ENCODE measurements around the gene ANKRD55.

Gene ANKRD55

GRCh38 chr5:56075361-56075760, 157.8 kb downstream of the ANKRD55 start:
- H3K27me3 ChIP-seq (ENCODE audit: control insufficient read depth, insufficient read depth, low read length), result no peaks in the 10 kb centered on the region
- H3K27ac ChIP-seq (ENCODE audit: low read depth, low read length), result no peak overlapping the region
- H3K4me1 ChIP-seq (ENCODE audit: control insufficient read depth, insufficient read depth, low read length), result no peaks in the 10 kb centered on the region
- no peaks in the 10 kb centered on the region for H3K9me3 ChIP-seq (ENCODE audit: control insufficient read depth, insufficient read depth, low read depth, low read length)
- H3K4me3 ChIP-seq (ENCODE audit: low read depth, low read length), result no peak overlapping the region
- H3K36me3 ChIP-seq (ENCODE audit: control insufficient read depth, insufficient read depth, low read length), result no peaks in the 10 kb centered on the region
- no peak overlapping the region for H3K9ac ChIP-seq (ENCODE audit: low read length)

DNA sequence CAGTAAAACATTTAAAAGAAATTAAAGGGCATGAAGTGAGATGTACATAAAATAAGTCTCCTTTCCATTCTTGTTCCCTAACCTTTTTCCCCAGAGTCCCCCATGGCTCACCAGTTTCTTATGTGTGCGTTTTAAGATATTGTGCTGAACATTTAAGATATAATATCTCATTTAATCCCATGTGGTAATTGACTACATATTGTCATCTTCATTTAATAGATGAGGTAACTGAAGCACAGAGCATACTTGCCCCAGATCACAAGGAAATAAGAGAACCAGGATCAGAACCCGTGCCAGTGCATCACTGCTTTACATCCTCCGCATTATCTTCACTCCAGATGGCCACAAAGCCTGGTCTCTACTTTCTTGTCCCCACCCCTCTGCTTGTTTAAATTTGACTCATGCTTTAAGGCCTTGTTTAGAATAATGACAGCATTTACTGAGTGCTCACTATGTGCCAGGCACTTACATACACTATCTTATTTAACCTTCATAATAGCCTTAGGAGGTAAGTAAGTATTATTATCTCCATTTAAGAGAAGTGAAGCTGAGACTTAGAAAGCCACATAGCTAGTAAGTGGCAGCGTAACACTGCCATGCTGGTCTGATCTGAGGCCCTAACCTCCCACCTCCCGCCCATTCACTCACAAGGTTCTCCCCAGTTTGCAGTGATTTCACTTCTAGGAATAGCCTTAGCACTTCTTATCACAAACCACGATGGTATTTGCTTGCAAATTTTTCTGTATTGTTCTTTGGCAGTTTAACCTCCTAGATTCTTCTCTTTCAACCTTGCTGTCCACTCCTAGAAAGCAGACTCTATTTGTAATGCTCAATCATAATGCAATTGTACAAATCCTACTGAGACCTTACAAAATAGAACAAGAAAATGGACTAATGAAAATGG, 160.0 kb downstream of the ANKRD55 start:
- Histone ChIP-seq H3K36me3 (ENCODE audit: control insufficient read depth, insufficient read depth, low read length) (no peaks in the 10 kb centered on the region), H3K9me3 (ENCODE audit: control insufficient read depth, insufficient read depth, low read depth, low read length) (no peaks in the 10 kb centered on the region), H3K27me3 (ENCODE audit: control insufficient read depth, insufficient read depth, low read length) (no peaks in the 10 kb centered on the region), H3K9ac (ENCODE audit: low read length) (no peak overlapping the region), H3K4me1 (ENCODE audit: control insufficient read depth, insufficient read depth, low read length) (no peaks in the 10 kb centered on the region), H3K4me3 (ENCODE audit: low read depth, low read length) (no peak overlapping the region), H3K27ac (ENCODE audit: low read depth, low read length) (no peak overlapping the region)

- no peaks in the 10 kb centered on the region for H3K36me3 ChIP-seq (ENCODE audit: control insufficient read depth, insufficient read depth, low read length)
- H3K27me3 ChIP-seq (ENCODE audit: control insufficient read depth, insufficient read depth, low read length), result no peaks in the 10 kb centered on the region
- H3K9me3 ChIP-seq (ENCODE audit: control insufficient read depth, insufficient read depth, low read depth, low read length), result no peaks in the 10 kb centered on the region
- H3K9ac ChIP-seq (ENCODE audit: low read length), result no peak overlapping the region
- H3K27ac ChIP-seq (ENCODE audit: low read depth, low read length), result no peak overlapping the region
- H3K4me3 ChIP-seq (ENCODE audit: low read depth, low read length), result no peak overlapping the region
- no peaks in the 10 kb centered on the region for H3K4me1 ChIP-seq (ENCODE audit: control insufficient read depth, insufficient read depth, low read length)
These were observed 161.7 kb downstream of the ANKRD55 start for GRCh38 chr5:56071470-56071869.

GRCh38 chr5:56070851-56071465, 162.2 kb downstream of the ANKRD55 start:
- H3K4me3 ChIP-seq (ENCODE audit: low read depth, low read length), result no peak overlapping the region
- no peaks in the 10 kb centered on the region for H3K9me3 ChIP-seq (ENCODE audit: control insufficient read depth, insufficient read depth, low read depth, low read length)
- no peaks in the 10 kb centered on the region for H3K36me3 ChIP-seq (ENCODE audit: control insufficient read depth, insufficient read depth, low read length)
- H3K27ac ChIP-seq (ENCODE audit: low read depth, low read length), result no peak overlapping the region
- no peaks in the 10 kb centered on the region for H3K27me3 ChIP-seq (ENCODE audit: control insufficient read depth, insufficient read depth, low read length)
- no peaks in the 10 kb centered on the region for H3K4me1 ChIP-seq (ENCODE audit: control insufficient read depth, insufficient read depth, low read length)
- H3K9ac ChIP-seq (ENCODE audit: low read length), result no peak overlapping the region

DNA sequence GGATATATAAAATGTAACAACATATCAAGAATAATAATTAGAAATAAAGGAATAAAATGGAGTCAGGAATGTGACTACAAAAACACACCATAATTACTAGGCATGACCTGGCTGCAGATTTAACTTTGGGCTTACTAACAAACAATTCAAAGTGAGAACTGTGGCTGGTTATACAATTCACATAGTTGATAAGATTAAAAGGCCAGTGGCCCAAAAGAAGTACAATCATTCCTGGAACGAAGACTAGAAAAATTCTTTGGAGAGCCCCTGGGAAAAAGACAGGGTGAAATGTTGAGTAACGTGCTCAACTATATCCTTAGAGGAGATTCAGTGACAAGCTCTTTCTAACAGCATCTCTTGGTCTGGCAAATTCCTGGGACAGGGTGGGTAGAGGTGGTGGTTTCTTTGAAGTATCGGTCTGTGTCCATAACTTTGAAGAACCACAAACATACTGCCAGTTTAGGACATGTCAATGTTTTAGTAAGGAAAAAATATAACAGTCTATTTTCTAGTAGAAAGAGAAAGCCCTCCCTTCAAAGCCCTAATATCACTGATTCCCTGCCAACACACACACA, 163.4 kb downstream of the ANKRD55 start:
- H3K27me3 ChIP-seq (ENCODE audit: control insufficient read depth, insufficient read depth, low read length), result no peaks in the 10 kb centered on the region
- no peaks in the 10 kb centered on the region for H3K9me3 ChIP-seq (ENCODE audit: control insufficient read depth, insufficient read depth, low read depth, low read length)
- H3K9ac ChIP-seq (ENCODE audit: low read length), result no peak overlapping the region
- H3K36me3 ChIP-seq (ENCODE audit: control insufficient read depth, insufficient read depth, low read length), result no peaks in the 10 kb centered on the region
- no peaks in the 10 kb centered on the region for H3K4me1 ChIP-seq (ENCODE audit: control insufficient read depth, insufficient read depth, low read length)
- H3K4me3 ChIP-seq (ENCODE audit: low read depth, low read length), result no peak overlapping the region
- no peak overlapping the region for H3K27ac ChIP-seq (ENCODE audit: low read depth, low read length)

- Histone ChIP-seq H3K9me3 (ENCODE audit: control insufficient read depth, insufficient read depth, low read depth, low read length) (0 out of 2 replicates have a peak, but pooled peaks cover under 1% of the 10 kb centered on the region), H3K36me3 (ENCODE audit: control insufficient read depth, insufficient read depth, low read length) (no peaks in the 10 kb centered on the region), H3K4me3 (ENCODE audit: low read depth, low read length) (no peak overlapping the region), H3K9ac (ENCODE audit: low read length) (no peak overlapping the region), H3K27ac (ENCODE audit: low read depth, low read length) (no peak overlapping the region), H3K27me3 (ENCODE audit: control insufficient read depth, insufficient read depth, low read length) (no peaks in the 10 kb centered on the region), H3K4me1 (ENCODE audit: control insufficient read depth, insufficient read depth, low read length) (no peaks in the 10 kb centered on the region)
These were observed 166.1 kb downstream of the ANKRD55 start for GRCh38 chr5:56066931-56067450.

- H3K27me3 ChIP-seq (ENCODE audit: control insufficient read depth, insufficient read depth, low read length), result no peaks in the 10 kb centered on the region
- H3K27ac ChIP-seq (ENCODE audit: low read depth, low read length), result no peak overlapping the region
- H3K4me3 ChIP-seq (ENCODE audit: low read depth, low read length), result no peak overlapping the region
- no peaks in the 10 kb centered on the region for H3K36me3 ChIP-seq (ENCODE audit: control insufficient read depth, insufficient read depth, low read length)
- H3K9me3 ChIP-seq (ENCODE audit: control insufficient read depth, insufficient read depth, low read depth, low read length), result 0 out of 2 replicates have a peak, but pooled peaks cover 3% of the 10 kb centered on the region
- no peak overlapping the region for H3K9ac ChIP-seq (ENCODE audit: low read length)
- no peaks in the 10 kb centered on the region for H3K4me1 ChIP-seq (ENCODE audit: control insufficient read depth, insufficient read depth, low read length)
These were observed 168.1 kb downstream of the ANKRD55 start for GRCh38 chr5:56064984-56065383.

GRCh38 chr5:56060276-56061110, 172.6 kb downstream of the ANKRD55 start:
- Histone ChIP-seq H3K9me3 (ENCODE audit: control insufficient read depth, insufficient read depth, low read depth, low read length) (0 out of 2 replicates have a peak, but pooled peaks cover 3% of the 10 kb centered on the region), H3K27me3 (ENCODE audit: control insufficient read depth, insufficient read depth, low read length) (no peaks in the 10 kb centered on the region; the same call in 1 of the 2 replicates), H3K4me1 (ENCODE audit: control insufficient read depth, insufficient read depth, low read length) (no peaks in the 10 kb centered on the region; the same call in 1 of the 2 replicates), H3K9ac (ENCODE audit: low read length) (no peak overlapping the region), H3K27ac (ENCODE audit: low read depth, low read length) (no peak overlapping the region), H3K36me3 (ENCODE audit: control insufficient read depth, insufficient read depth, low read length) (no peaks in the 10 kb centered on the region), H3K4me3 (ENCODE audit: low read depth, low read length) (no peak overlapping the region)

GRCh38 chr5:56059854-56060253, 173.3 kb downstream of the ANKRD55 start:
- Histone ChIP-seq H3K4me1 (ENCODE audit: control insufficient read depth, insufficient read depth, low read length) (no peaks in the 10 kb centered on the region; the same call in 1 of the 2 replicates), H3K36me3 (ENCODE audit: control insufficient read depth, insufficient read depth, low read length) (no peaks in the 10 kb centered on the region), H3K9me3 (ENCODE audit: control insufficient read depth, insufficient read depth, low read depth, low read length) (0 out of 2 replicates have a peak, but pooled peaks cover 3% of the 10 kb centered on the region), H3K9ac (ENCODE audit: low read length) (no peak overlapping the region), H3K27ac (ENCODE audit: low read depth, low read length) (no peak overlapping the region), H3K4me3 (ENCODE audit: low read depth, low read length) (no peak overlapping the region), H3K27me3 (ENCODE audit: control insufficient read depth, insufficient read depth, low read length) (no peaks in the 10 kb centered on the region; the same call in 1 of the 2 replicates)

DNA sequence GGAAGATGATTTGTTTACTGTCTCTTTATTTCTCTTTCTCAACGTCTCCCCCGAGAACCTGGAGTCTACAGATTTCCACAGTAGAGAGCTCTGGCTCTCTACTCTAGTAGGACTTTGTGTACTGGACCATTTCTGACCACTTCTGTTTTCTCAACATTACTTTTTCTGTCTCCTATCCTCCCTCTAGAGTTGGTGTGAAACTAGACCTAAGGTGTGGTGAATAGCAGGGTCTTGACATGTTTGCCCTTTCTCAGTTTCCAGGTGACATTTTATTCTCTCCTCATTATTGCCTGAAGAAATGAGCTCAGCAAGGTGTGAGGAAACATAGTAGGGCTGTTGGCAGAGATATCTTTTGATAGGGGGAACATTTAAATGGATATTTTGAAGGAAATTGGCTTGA, 176.3 kb downstream of the ANKRD55 start:
- Histone ChIP-seq H3K9ac (ENCODE audit: low read length) (no peak overlapping the region), H3K4me1 (ENCODE audit: control insufficient read depth, insufficient read depth, low read length) (no peaks in the 10 kb centered on the region; the same call in 1 of the 2 replicates), H3K4me3 (ENCODE audit: low read depth, low read length) (no peak overlapping the region), H3K27ac (ENCODE audit: low read depth, low read length) (no peak overlapping the region), H3K36me3 (ENCODE audit: control insufficient read depth, insufficient read depth, low read length) (no peaks in the 10 kb centered on the region), H3K9me3 (ENCODE audit: control insufficient read depth, insufficient read depth, low read depth, low read length) (peaks cover 19% of the 10 kb centered on the region), H3K27me3 (ENCODE audit: control insufficient read depth, insufficient read depth, low read length) (no peaks in the 10 kb centered on the region; the same call in 1 of the 2 replicates)

Data from HUES6 (cell line).